ENCODE data around the gene CC2D2A. TPM values are rescaled to one million over a fixed set of nuclear protein-coding genes. Genes with fewer than 3 reads are reported as not detected.

Gene CC2D2A
- total and polyA plus RNA-seq, 10 donors: 2.6 to 16.6 (median 6.9) TPM

DNA sequence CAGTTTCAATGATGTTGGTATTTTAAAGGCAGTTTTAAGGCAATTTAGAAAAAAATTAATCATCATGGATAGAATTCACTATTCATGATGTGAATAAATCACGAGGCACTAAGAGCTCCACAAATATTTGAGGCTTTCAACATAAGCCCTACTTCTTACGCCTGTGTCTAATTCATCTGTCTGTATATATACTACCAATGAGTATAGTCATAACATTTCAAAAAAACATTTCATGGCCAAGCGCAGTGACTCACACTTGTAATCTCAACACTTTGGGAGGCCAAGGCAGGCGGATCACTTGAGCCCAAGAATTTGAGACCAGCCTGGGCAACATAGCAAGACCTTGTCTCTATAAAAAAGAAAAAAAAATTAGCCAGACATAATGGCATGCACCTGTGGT lies 129.0 kb downstream of the CC2D2A start:
- intact Hi-C loops (cut with DNase I; ENCODE audit: low total_unique reads): no loop called here
- H3K36me3 ChIP-seq: peaks cover 0 to 91% (median 10%) of the 10 kb centered on the region in 6 donors

GRCh38 chr4:15600176-15600575 lies 130.5 kb downstream of the CC2D2A start:
- Histone ChIP-seq H3K4me1 (no peaks in the 10 kb centered on the region), H3K27ac (no peak overlapping the region), H3K4me3 (no peak overlapping the region), H3K9me3 (peaks cover 0 to 3% (median 0%) of the 10 kb centered on the region in 8 donors), H3K27me3 (replicated peaks in 1 of 7) (no peaks in the 10 kb centered on the region), H3K36me3 (peaks cover 0 to 97% (median 18%) of the 10 kb centered on the region in 6 donors)
- intact Hi-C loops (cut with DNase I; ENCODE audit: low total_unique reads): no loop called here
- 91 to 98% (median 95%) methylated on average over 3 of the region's 3 CpGs for WGBS, 5 donors
- TF ChIP-seq POLR2AphosphoS5 (IDR thresholded peaks at IDR 0.05): no peak
- TF ChIP-seq POLR2A (IDR thresholded peaks at IDR 0.05): no peak
- TF ChIP-seq, protein P1, sequence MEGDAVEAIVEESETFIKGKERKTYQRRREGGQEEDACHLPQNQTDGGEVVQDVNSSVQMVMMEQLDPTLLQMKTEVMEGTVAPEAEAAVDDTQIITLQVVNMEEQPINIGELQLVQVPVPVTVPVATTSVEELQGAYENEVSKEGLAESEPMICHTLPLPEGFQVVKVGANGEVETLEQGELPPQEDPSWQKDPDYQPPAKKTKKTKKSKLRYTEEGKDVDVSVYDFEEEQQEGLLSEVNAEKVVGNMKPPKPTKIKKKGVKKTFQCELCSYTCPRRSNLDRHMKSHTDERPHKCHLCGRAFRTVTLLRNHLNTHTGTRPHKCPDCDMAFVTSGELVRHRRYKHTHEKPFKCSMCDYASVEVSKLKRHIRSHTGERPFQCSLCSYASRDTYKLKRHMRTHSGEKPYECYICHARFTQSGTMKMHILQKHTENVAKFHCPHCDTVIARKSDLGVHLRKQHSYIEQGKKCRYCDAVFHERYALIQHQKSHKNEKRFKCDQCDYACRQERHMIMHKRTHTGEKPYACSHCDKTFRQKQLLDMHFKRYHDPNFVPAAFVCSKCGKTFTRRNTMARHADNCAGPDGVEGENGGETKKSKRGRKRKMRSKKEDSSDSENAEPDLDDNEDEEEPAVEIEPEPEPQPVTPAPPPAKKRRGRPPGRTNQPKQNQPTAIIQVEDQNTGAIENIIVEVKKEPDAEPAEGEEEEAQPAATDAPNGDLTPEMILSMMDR (IDR thresholded peaks at IDR 0.05 in 8 of 11, conservative IDR thresholded peaks at IDR 0.05 in 3 of 11): no peak
- DNase-seq: no peak

More for the DNA sequence above, 129.0 kb downstream of the CC2D2A start:
- TF ChIP-seq POLR2AphosphoS5 (IDR thresholded peaks at IDR 0.05) (no peak), POLR2A (IDR thresholded peaks at IDR 0.05) (no peak)
- TF ChIP-seq, protein P1 (IDR thresholded peaks at IDR 0.05 in 8 of 11, conservative IDR thresholded peaks at IDR 0.05 in 3 of 11): no peak
- no peak overlapping the region for H3K27ac ChIP-seq
- H3K4me3 ChIP-seq: no peak overlapping the region
- no peaks in the 10 kb centered on the region for H3K4me1 ChIP-seq
- H3K9me3 ChIP-seq: peaks cover 0 to 3% (median 0%) of the 10 kb centered on the region in 8 donors
- H3K27me3 ChIP-seq (replicated peaks in 1 of 7): no peaks in the 10 kb centered on the region
- WGBS, 5 donors: 93 to 98% (median 97%) methylated on average over 4 of the region's 4 CpGs
- DNase-seq: no peak

GRCh38 chr4:15601862-15602261 lies 132.2 kb downstream of the CC2D2A start:
- TF ChIP-seq POLR2A (IDR thresholded peaks at IDR 0.05) (no peak), POLR2AphosphoS5 (IDR thresholded peaks at IDR 0.05) (no peak)
- TF ChIP-seq, protein P1 (IDR thresholded peaks at IDR 0.05 in 8 of 11, conservative IDR thresholded peaks at IDR 0.05 in 3 of 11): no peak
- Histone ChIP-seq H3K4me3 (no peak overlapping the region), H3K27ac (no peak overlapping the region), H3K4me1 (no peaks in the 10 kb centered on the region), H3K27me3 (replicated peaks in 1 of 7) (no peaks in the 10 kb centered on the region), H3K36me3 (peaks cover 0 to 95% (median 23%) of the 10 kb centered on the region in 6 donors), H3K9me3 (peaks cover 0 to 3% (median 0%) of the 10 kb centered on the region in 8 donors)
- no peak for DNase-seq
- intact Hi-C loops (cut with DNase I; ENCODE audit: low total_unique reads): no loop called here
- WGBS, 5 donors: 94 to 99% (median 96%) methylated on average over 2 of the region's 2 CpGs

GRCh38 chr4:15605537-15605936 lies 135.9 kb downstream of the CC2D2A start:
- Histone ChIP-seq H3K36me3 (peaks cover 0 to 85% (median 27%) of the 10 kb centered on the region in 6 donors), H3K27me3 (replicated peaks in 1 of 7) (no peaks in the 10 kb centered on the region), H3K4me3 (no peak overlapping the region), H3K4me1 (peaks cover 0 to 15% (median 0%) of the 10 kb centered on the region in 6 donors), H3K9me3 (peaks cover 0 to 3% (median 0%) of the 10 kb centered on the region in 8 donors), H3K27ac (no peak overlapping the region)
- intact Hi-C loops (cut with DNase I; ENCODE audit: low total_unique reads): no loop called here
- no peak for DNase-seq
- TF ChIP-seq, protein P1 (IDR thresholded peaks at IDR 0.05 in 8 of 11, conservative IDR thresholded peaks at IDR 0.05 in 3 of 11): no peak
- WGBS, 5 donors: 96 to 98% (median 98%) methylated on average over 5 of the region's 5 CpGs
